HEK293 (cell line): ENCODE data around the gene CELA1.

Source experiments
- BCL11B ChIP-seq: fragments of 450-650 bp; formaldehyde crosslinking; IDR thresholded peaks from 2 replicates; pipeline ENCODE4 v1.5.1; 2016; ENCODE audit warnings: low read depth, missing biosample characterization, missing genetic modification characterization
- CTCF ChIP-seq: fragments of 450-650 bp; formaldehyde crosslinking; IDR thresholded peaks from 2 replicates; pipeline ENCODE4 v1.5.1; 2016; ENCODE audit warnings: missing biosample characterization, missing genetic modification characterization
- FEZF1 ChIP-seq: fragments of 450-650 bp; formaldehyde crosslinking; IDR thresholded peaks from 2 replicates; pipeline ENCODE4 v1.5.1; 2016; ENCODE audit warnings: missing biosample characterization, missing genetic modification characterization
- HOXA7 ChIP-seq: sonication (generic); formaldehyde crosslinking; IDR thresholded peaks from 2 replicates; pipeline ENCODE4 v1.8.1; 2022; ENCODE audit warnings: missing genetic modification reagents, borderline replicate concordance
- HOXD13 ChIP-seq: sonication (generic); formaldehyde crosslinking; IDR thresholded peaks from 2 replicates; pipeline ENCODE4 v1.8.0; 2022; ENCODE audit warnings: missing genetic modification reagents, borderline replicate concordance
- KLF9 ChIP-seq: fragments of 450-650 bp; formaldehyde crosslinking; IDR thresholded peaks from 2 replicates; pipeline ENCODE4 v1.5.1; 2016; ENCODE audit warnings: missing biosample characterization, missing genetic modification characterization, low read depth
- MZF1 ChIP-seq: fragments of 450-650 bp; formaldehyde crosslinking; IDR thresholded peaks from 2 replicates; pipeline ENCODE4 v1.5.1; 2017; ENCODE audit warnings: missing biosample characterization, missing genetic modification characterization, borderline replicate concordance
- PRDM1 ChIP-seq: fragments of 450-650 bp; formaldehyde crosslinking; IDR thresholded peaks from 2 replicates; pipeline ENCODE4; 2016; ENCODE audit warnings: missing biosample characterization, missing genetic modification characterization
- SCRT1 ChIP-seq: fragments of 450-650 bp; formaldehyde crosslinking; IDR thresholded peaks from 2 replicates; pipeline ENCODE4 v1.5.1; 2016; ENCODE audit warnings: missing biosample characterization, missing genetic modification characterization, borderline replicate concordance
- TCF7L2 ChIP-seq: IDR thresholded peaks from 2 replicates; pipeline ENCODE4 v1.6.1; 2011; ENCODE audit warnings: low read depth, mild to moderate bottlenecking, inconsistent platforms, low read length, moderate library complexity, borderline replicate concordance
- TRIM28 ChIP-seq: IDR thresholded peaks from 2 replicates; pipeline ENCODE4 v1.6.1; 2011; ENCODE audit warnings: low read length, control low read depth, borderline replicate concordance
- YY2 ChIP-seq: fragments of 450-650 bp; formaldehyde crosslinking; IDR thresholded peaks from 2 replicates; pipeline ENCODE4 v1.5.1; 2016; ENCODE audit warnings: missing biosample characterization, missing genetic modification characterization
- ZIC2 ChIP-seq: fragments of 450-650 bp; formaldehyde crosslinking; IDR thresholded peaks from 2 replicates; pipeline ENCODE4 v1.5.1; 2016; ENCODE audit warnings: missing biosample characterization, missing genetic modification characterization
- ZNF146 ChIP-seq: fragments of 450-650 bp; formaldehyde crosslinking; IDR thresholded peaks from 2 replicates; pipeline ENCODE4 v1.5.1; 2016; ENCODE audit warnings: missing biosample characterization, missing genetic modification characterization
- ZNF2 ChIP-seq: fragments of 450-650 bp; formaldehyde crosslinking; IDR thresholded peaks from 2 replicates; pipeline ENCODE4 v1.5.1; 2016; ENCODE audit warnings: missing biosample characterization, missing genetic modification characterization
- ZNF214 ChIP-seq: fragments of 450-650 bp; formaldehyde crosslinking; IDR thresholded peaks from 2 replicates; pipeline ENCODE4 v1.5.1; 2017; ENCODE audit warnings: missing biosample characterization, mild to moderate bottlenecking, missing genetic modification characterization, borderline replicate concordance
- ZNF302 ChIP-seq: fragments of 450-650 bp; formaldehyde crosslinking; IDR thresholded peaks from 2 replicates; pipeline ENCODE4 v1.5.1; 2016; ENCODE audit warnings: missing biosample characterization, missing genetic modification characterization, low read depth
- ZNF398 ChIP-seq: fragments of 450-650 bp; formaldehyde crosslinking; IDR thresholded peaks from 2 replicates; pipeline ENCODE4 v1.5.1; 2017; ENCODE audit warnings: missing biosample characterization, missing genetic modification characterization
- ZNF510 ChIP-seq: fragments of 450-650 bp; formaldehyde crosslinking; IDR thresholded peaks from 2 replicates; pipeline ENCODE4 v1.5.1; 2018; ENCODE audit warnings: mild to moderate bottlenecking, missing genetic modification characterization, missing biosample characterization; ENCODE audit not compliant: insufficient replicate concordance
- ZNF561 ChIP-seq: fragments of 450-650 bp; IDR thresholded peaks from 2 replicates; pipeline ENCODE4 v1.5.1; 2018; ENCODE audit warnings: missing biosample characterization, missing genetic modification characterization, borderline replicate concordance
- ZNF600 ChIP-seq: fragments of 450-650 bp; formaldehyde crosslinking; IDR thresholded peaks from 2 replicates; pipeline ENCODE4 v1.5.1; 2016; ENCODE audit warnings: missing biosample characterization, missing genetic modification characterization
- ZNF623 ChIP-seq: fragments of 450-650 bp; formaldehyde crosslinking; IDR thresholded peaks from 2 replicates; pipeline ENCODE4 v1.5.1; 2016; ENCODE audit warnings: missing biosample characterization, missing genetic modification characterization
- ZNF624 ChIP-seq: fragments of 450-650 bp; formaldehyde crosslinking; IDR thresholded peaks from 2 replicates; pipeline ENCODE4 v1.5.1; 2017; ENCODE audit warnings: missing biosample characterization, missing genetic modification characterization
- ZNF629 ChIP-seq: fragments of 450-650 bp; formaldehyde crosslinking; IDR thresholded peaks from 2 replicates; pipeline ENCODE4 v1.5.1; 2017; ENCODE audit warnings: missing biosample characterization, missing genetic modification characterization
- ZNF645 ChIP-seq: fragments of 450-650 bp; formaldehyde crosslinking; IDR thresholded peaks from 2 replicates; pipeline ENCODE4; 2016; ENCODE audit warnings: missing biosample characterization, missing genetic modification characterization
- ZNF654 ChIP-seq: fragments of 450-650 bp; formaldehyde crosslinking; IDR thresholded peaks from 2 replicates; pipeline ENCODE4 v1.5.1; 2016; ENCODE audit warnings: low read depth, missing biosample characterization, missing genetic modification characterization
- ZNF664 ChIP-seq: fragments of 450-650 bp; formaldehyde crosslinking; IDR thresholded peaks from 2 replicates; pipeline ENCODE4 v1.5.1; 2016; ENCODE audit warnings: missing biosample characterization, missing genetic modification characterization
- ZNF747 ChIP-seq: fragments of 450-650 bp; formaldehyde crosslinking; IDR thresholded peaks from 2 replicates; pipeline ENCODE4 v1.5.1; 2016; ENCODE audit warnings: missing biosample characterization, missing genetic modification characterization
- ZNF791 ChIP-seq: fragments of 450-650 bp; formaldehyde crosslinking; IDR thresholded peaks from 2 replicates; pipeline ENCODE4 v1.5.1; 2016; ENCODE audit warnings: missing biosample characterization, missing genetic modification characterization
- TF ChIP-seq, protein P1 (sequence below): fragments of 450-650 bp; formaldehyde crosslinking; conservative IDR thresholded peaks from 2 replicates; pipeline ENCODE4 v1.5.1; 2016; ENCODE audit warnings: low read depth, missing biosample characterization, missing genetic modification characterization
- TF ChIP-seq, protein P2 (sequence below): fragments of 450-650 bp; formaldehyde crosslinking; IDR thresholded peaks from 2 replicates; pipeline ENCODE4 v1.5.1; 2016; ENCODE audit warnings: missing biosample characterization, missing genetic modification characterization, low read depth

Gene CELA1

DNA sequence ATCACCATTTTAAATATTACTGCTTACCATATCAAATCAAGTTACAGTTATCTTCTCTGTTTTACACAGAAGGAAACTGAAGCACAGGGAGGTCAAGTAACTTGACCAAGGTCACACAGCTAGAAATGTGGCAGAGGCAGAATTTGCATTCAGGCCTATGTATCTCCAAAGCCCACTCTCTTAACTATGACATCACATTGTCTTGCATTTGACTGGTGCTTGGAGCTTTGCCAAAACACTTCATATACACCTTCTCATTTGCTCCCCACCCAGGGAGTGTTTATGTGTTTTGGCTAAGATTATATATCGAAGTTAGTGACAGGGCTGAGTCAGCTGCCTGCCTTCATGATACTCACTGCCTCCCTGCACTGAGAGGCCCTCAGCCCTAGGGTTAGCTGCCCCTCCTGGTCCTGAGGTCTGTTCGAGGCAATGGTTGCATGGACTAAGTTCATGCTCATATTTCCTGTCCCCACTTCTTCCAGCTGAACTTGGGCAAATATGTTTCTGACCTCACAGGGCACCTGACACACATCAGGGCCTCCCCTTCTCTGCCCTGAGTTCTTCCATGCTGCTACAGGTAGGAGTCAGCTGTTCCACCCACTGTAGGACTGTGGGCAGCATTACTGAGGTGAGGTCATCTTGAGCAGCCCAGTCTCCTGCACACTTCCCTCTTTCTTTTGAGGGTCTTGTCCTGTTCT lies 43.0 kb upstream of the CELA1 start (continued):
- TF ChIP-seq ZNF146 (tag by site-specific recombination) (no peak), ZNF561 (tag by site-specific recombination) (no peak), YY2 (tag by site-specific recombination) (no peak), ZNF645 (no peak), ZNF791 (tag by site-specific recombination) (no peak), ZNF629 (peak; percentile 94), BCL11B (peak; percentile 74; the same call in 1 of the 2 replicates), ZNF747 (tag by site-specific recombination) (no peak), HOXD13 (no peak), ZNF398 (no peak; the same call in 1 of the 2 replicates), ZIC2 (tag by site-specific recombination) (peak; percentile 54), MZF1 (tag by site-specific recombination) (peak; percentile 78), CTCF (tag by site-specific recombination) (no peak), ZNF600 (tag by site-specific recombination) (peak; percentile 64), HOXA7 (no peak), ZNF510 (tag by site-specific recombination) (no peak), FEZF1 (tag by site-specific recombination) (peak; percentile 61; the same call in 1 of the 2 replicates), ZNF654 (tag by site-specific recombination) (no peak), KLF9 (tag by site-specific recombination) (no peak), SCRT1 (tag by site-specific recombination) (no peak), PRDM1 (tag by site-specific recombination) (no peak), ZNF302 (tag by site-specific recombination) (no peak), ZNF2 (tag by site-specific recombination) (0 out of 2 replicates have a peak, but pooled peaks have one; percentile 12), ZNF664 (no peak), TRIM28 (peak; percentile 90; the same call in 1 of the 2 replicates), ZNF624 (tag by site-specific recombination) (no peak), TCF7L2 (no peak), ZNF623 (tag by site-specific recombination) (no peak), ZNF214 (tag by site-specific recombination) (no peak)
- TF ChIP-seq, protein P1, sequence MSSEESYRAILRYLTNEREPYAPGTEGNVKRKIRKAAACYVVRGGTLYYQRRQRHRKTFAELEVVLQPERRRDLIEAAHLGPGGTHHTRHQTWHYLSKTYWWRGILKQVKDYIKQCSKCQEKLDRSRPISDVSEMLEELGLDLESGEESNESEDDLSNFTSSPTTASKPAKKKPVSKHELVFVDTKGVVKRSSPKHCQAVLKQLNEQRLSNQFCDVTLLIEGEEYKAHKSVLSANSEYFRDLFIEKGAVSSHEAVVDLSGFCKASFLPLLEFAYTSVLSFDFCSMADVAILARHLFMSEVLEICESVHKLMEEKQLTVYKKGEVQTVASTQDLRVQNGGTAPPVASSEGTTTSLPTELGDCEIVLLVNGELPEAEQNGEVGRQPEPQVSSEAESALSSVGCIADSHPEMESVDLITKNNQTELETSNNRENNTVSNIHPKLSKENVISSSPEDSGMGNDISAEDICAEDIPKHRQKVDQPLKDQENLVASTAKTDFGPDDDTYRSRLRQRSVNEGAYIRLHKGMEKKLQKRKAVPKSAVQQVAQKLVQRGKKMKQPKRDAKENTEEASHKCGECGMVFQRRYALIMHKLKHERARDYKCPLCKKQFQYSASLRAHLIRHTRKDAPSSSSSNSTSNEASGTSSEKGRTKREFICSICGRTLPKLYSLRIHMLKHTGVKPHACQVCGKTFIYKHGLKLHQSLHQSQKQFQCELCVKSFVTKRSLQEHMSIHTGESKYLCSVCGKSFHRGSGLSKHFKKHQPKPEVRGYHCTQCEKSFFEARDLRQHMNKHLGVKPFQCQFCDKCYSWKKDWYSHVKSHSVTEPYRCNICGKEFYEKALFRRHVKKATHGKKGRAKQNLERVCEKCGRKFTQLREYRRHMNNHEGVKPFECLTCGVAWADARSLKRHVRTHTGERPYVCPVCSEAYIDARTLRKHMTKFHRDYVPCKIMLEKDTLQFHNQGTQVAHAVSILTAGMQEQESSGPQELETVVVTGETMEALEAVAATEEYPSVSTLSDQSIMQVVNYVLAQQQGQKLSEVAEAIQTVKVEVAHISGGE (tag by site-specific recombination) = no peak
- TF ChIP-seq, protein P2, sequence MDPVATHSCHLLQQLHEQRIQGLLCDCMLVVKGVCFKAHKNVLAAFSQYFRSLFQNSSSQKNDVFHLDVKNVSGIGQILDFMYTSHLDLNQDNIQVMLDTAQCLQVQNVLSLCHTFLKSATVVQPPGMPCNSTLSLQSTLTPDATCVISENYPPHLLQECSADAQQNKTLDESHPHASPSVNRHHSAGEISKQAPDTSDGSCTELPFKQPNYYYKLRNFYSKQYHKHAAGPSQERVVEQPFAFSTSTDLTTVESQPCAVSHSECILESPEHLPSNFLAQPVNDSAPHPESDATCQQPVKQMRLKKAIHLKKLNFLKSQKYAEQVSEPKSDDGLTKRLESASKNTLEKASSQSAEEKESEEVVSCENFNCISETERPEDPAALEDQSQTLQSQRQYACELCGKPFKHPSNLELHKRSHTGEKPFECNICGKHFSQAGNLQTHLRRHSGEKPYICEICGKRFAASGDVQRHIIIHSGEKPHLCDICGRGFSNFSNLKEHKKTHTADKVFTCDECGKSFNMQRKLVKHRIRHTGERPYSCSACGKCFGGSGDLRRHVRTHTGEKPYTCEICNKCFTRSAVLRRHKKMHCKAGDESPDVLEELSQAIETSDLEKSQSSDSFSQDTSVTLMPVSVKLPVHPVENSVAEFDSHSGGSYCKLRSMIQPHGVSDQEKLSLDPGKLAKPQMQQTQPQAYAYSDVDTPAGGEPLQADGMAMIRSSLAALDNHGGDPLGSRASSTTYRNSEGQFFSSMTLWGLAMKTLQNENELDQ (tag by site-specific recombination) = no peak
